Trophoblast cell (in vitro differentiated cells and primary cell): ENCODE data around the gene OR4D11.

ENCODE experiments used
- DNase-seq, 2 donors: peaks; one replicate each; pipeline ENCODE4 v3.0.0-alpha.2; 2016
- H2AFZ ChIP-seq: 2 replicates; pipeline ENCODE4 v1.6.1; 2013; ENCODE audit warnings: low read length, moderate library complexity, mild to moderate bottlenecking; ENCODE audit not compliant: insufficient read depth, poor library complexity
- H2AK5ac ChIP-seq: 2 replicates; pipeline ENCODE4 v1.6.1; 2013; ENCODE audit warnings: mild to moderate bottlenecking, low read length
- H2BK120ac ChIP-seq: 2 replicates; pipeline ENCODE4 v1.6.1; 2013; ENCODE audit warnings: low read length, mild to moderate bottlenecking, moderate library complexity; ENCODE audit not compliant: insufficient read depth, poor library complexity
- H2BK12ac ChIP-seq: 2 replicates; pipeline ENCODE4 v1.6.1; 2013; ENCODE audit warnings: mild to moderate bottlenecking, low read length, moderate library complexity
- H2BK5ac ChIP-seq: 2 replicates; pipeline ENCODE4 v1.6.1; 2013; ENCODE audit warnings: low read length, low read depth, moderate library complexity, mild to moderate bottlenecking; ENCODE audit not compliant: poor library complexity
- H3K14ac ChIP-seq: 2 replicates; pipeline ENCODE4 v1.6.1; 2013; ENCODE audit warnings: mild to moderate bottlenecking, low read length
- H3K18ac ChIP-seq: 2 replicates; pipeline ENCODE4 v1.6.1; 2013; ENCODE audit warnings: mild to moderate bottlenecking, low read length
- H3K23ac ChIP-seq: 2 replicates; pipeline ENCODE4 v1.6.1; 2013; ENCODE audit warnings: low read length
- H3K27ac ChIP-seq: 2 replicates; pipeline ENCODE4 v1.5.1; 2013; ENCODE audit warnings: low read depth, mild to moderate bottlenecking, inconsistent platforms, low read length, moderate library complexity
- H3K27me3 ChIP-seq: 2 replicates; pipeline ENCODE4 v1.6.1; 2013; ENCODE audit warnings: inconsistent platforms, mild to moderate bottlenecking, low read length, moderate library complexity; ENCODE audit not compliant: insufficient read depth
- H3K36me3 ChIP-seq, 2 experiments: 1 replicate in 1 of 2; 2 replicates in 1 of 2; pipeline ENCODE4 v1.6.1; 2013; ENCODE audit warnings: low read length in 2 of 2, mild to moderate bottlenecking in 2 of 2, moderate library complexity in 1 of 2; ENCODE audit not compliant: insufficient read depth in 2 of 2, control insufficient read depth in 1 of 2
- H3K4ac ChIP-seq: 2 replicates; pipeline ENCODE4 v1.6.1; 2013; ENCODE audit warnings: low read depth, mild to moderate bottlenecking, low read length, moderate library complexity
- H3K4me1 ChIP-seq, 2 experiments: 1 replicate in 1 of 2; 2 replicates in 1 of 2; pipeline ENCODE4 v1.6.1; 2013; ENCODE audit warnings: low read length in 2 of 2, mild to moderate bottlenecking in 2 of 2, moderate library complexity in 1 of 2; ENCODE audit not compliant: insufficient read depth in 2 of 2, control insufficient read depth in 1 of 2
- H3K4me2 ChIP-seq: 2 replicates; pipeline ENCODE4 v1.6.1; 2013; ENCODE audit warnings: inconsistent platforms, mild to moderate bottlenecking, low read length, moderate library complexity
- H3K4me3 ChIP-seq: 2 replicates; pipeline ENCODE4 v1.5.1; 2013; ENCODE audit warnings: mild to moderate bottlenecking, low read depth, low read length, inconsistent platforms
- H3K79me1 ChIP-seq: one replicate; pipeline ENCODE4 v1.6.1; 2013; ENCODE audit warnings: low read length
- H3K79me2 ChIP-seq: 2 replicates; pipeline ENCODE4 v1.6.1; 2013; ENCODE audit warnings: low read length, mild to moderate bottlenecking; ENCODE audit not compliant: control insufficient read depth, insufficient read depth, poor library complexity
- H3K9ac ChIP-seq: 2 replicates; pipeline ENCODE4 v1.6.1; 2013; ENCODE audit warnings: mild to moderate bottlenecking, low read length
- H3K9me3 ChIP-seq: 2 replicates; pipeline ENCODE4 v1.6.1; 2013; ENCODE audit warnings: low read depth, mild to moderate bottlenecking, control low read depth, inconsistent platforms, low read length; ENCODE audit not compliant: insufficient read depth
- H4K12ac ChIP-seq: 2 replicates; pipeline ENCODE4 v1.6.1; 2013; ENCODE audit warnings: low read depth, mild to moderate bottlenecking, low read length, moderate library complexity
- H4K8ac ChIP-seq: 2 replicates; pipeline ENCODE4 v1.6.1; 2013; ENCODE audit warnings: low read depth, mild to moderate bottlenecking, low read length, moderate library complexity
- H4K91ac ChIP-seq: one replicate; pipeline ENCODE4 v1.6.1; 2013; ENCODE audit warnings: low read depth, mild to moderate bottlenecking, low read length, moderate library complexity
- WGBS: extraction: QIAGEN DNeasy Blood & Tissue Kit; methylation state at CpG from one replicate; pipeline ENCODE4 v1.1.7; 2013; ENCODE audit warnings: missing lambda C conversion rate; ENCODE audit not compliant: insufficient read length, insufficient coverage; ENCODE audit errors: extremely low coverage; 5-methylcytosine and 5-hydroxymethylcytosine counted together

OR4D11 gene

DNA sequence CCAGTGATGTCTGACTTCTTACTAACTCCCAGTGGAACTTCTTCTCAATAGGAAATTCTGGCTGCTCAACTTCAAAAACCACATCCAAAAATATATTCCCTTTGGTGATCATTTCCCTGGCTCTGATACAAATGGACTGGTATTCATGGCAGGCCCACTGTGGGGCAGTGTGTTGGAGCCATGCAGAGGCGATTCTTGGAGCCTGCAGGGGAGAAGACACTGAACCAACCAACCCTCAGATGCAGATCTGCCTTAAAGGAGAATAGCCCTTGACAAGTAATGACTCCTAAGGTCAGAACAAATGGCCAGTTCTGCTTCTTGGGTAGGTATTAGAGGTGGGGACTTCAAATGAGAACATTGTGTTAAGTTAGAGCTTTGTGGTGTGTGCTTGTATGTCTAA lies 20.2 kb downstream of the OR4D11 start:
- Histone ChIP-seq H3K4me2 (no peak overlapping the region), H3K27ac (no peak overlapping the region), H3K14ac (no peak overlapping the region), H3K9me3 (no peaks in the 10 kb centered on the region), H2BK120ac (no peak overlapping the region), H4K8ac (no peak overlapping the region), H2AK5ac (no peak overlapping the region), H4K91ac (no peak overlapping the region), H2BK12ac (no peak overlapping the region), H3K4me1 (no peaks in the 10 kb centered on the region), H3K4me3 (no peak overlapping the region), H3K9ac (no peak overlapping the region), H2AFZ (no peak overlapping the region), H3K27me3 (no peaks in the 10 kb centered on the region), H3K79me1 (no peaks in the 10 kb centered on the region), H2BK5ac (no peak overlapping the region), H3K4ac (no peak overlapping the region), H3K23ac (no peak overlapping the region), H3K36me3 (no peaks in the 10 kb centered on the region), H3K18ac (no peak overlapping the region), H3K79me2 (no peaks in the 10 kb centered on the region), H4K12ac (no peak overlapping the region)
- WGBS: no CpG with 5 or more reads among the region's 1 CpG
- DNase-seq: no peak

DNA sequence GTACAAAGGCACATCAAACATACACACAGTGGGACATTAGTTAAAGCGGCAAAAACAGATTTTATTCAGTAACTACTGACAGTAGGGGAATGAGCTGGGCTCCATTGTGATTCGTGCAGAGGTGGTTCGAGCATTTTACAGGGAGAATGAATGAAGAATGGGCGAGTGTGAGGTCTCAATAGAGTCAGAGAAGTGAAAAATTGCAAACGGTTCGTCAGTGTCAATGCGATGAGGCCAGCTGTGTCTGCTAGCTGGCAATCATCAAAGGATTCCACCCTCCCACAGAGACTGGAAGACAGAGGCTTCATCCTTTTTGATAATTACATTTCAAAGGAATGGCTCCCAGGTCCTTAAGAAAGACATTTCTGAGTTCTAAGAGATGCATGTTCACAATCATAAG lies 25.3 kb downstream of the OR4D11 start:
- no peak overlapping the region for H3K4me3 ChIP-seq
- H4K91ac ChIP-seq: no peak overlapping the region
- H4K12ac ChIP-seq: no peak overlapping the region
- no CpG with 5 or more reads among the region's 7 CpGs for WGBS
- no peak overlapping the region for H3K27ac ChIP-seq
- peaks cover 2% of the 10 kb centered on the region for H3K9me3 ChIP-seq
- no peaks in the 10 kb centered on the region for H3K36me3 ChIP-seq
- no peak overlapping the region for H2BK120ac ChIP-seq
- H2BK5ac ChIP-seq: no peak overlapping the region
- no peaks in the 10 kb centered on the region for H3K4me1 ChIP-seq
- no peak overlapping the region for H2AFZ ChIP-seq
- no peak for DNase-seq
- H3K4ac ChIP-seq: no peak overlapping the region
- H3K27me3 ChIP-seq: no peaks in the 10 kb centered on the region
- no peak overlapping the region for H3K4me2 ChIP-seq
- no peak overlapping the region for H3K18ac ChIP-seq
- H2AK5ac ChIP-seq: no peak overlapping the region
- H3K23ac ChIP-seq: no peak overlapping the region
- no peak overlapping the region for H4K8ac ChIP-seq
- H3K14ac ChIP-seq: no peak overlapping the region
- no peaks in the 10 kb centered on the region for H3K79me1 ChIP-seq
- no peak overlapping the region for H3K9ac ChIP-seq
- H3K79me2 ChIP-seq: no peaks in the 10 kb centered on the region
- no peak overlapping the region for H2BK12ac ChIP-seq

DNA sequence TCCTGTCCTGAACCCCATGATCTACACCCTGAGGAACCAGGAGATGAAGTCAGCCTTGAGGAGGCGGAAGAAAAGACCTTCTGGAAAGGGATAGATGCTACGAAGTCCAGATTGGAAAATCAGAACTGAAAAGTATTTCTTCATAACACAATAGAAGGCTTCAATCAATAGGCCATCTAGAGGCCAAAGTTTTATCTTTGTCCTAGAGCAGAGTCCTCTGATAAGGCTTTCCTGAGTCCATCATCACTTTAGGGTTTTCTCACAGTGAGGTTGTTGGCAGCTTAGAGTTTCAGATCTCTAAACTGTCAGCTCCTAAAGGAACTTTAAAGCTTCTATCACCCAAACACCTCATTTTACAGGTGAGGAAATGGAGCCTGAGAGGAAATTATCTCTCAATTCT lies 29.2 kb downstream of the OR4D11 start:
- no peaks in the 10 kb centered on the region for H3K27me3 ChIP-seq
- no peak overlapping the region for H4K91ac ChIP-seq
- H3K4me3 ChIP-seq: no peak overlapping the region
- no peaks in the 10 kb centered on the region for H3K36me3 ChIP-seq
- H2AFZ ChIP-seq: no peak overlapping the region
- no peak overlapping the region for H3K9ac ChIP-seq
- no peak overlapping the region for H3K23ac ChIP-seq
- H3K4ac ChIP-seq: no peak overlapping the region
- H3K79me1 ChIP-seq: peaks cover 2% of the 10 kb centered on the region
- no peak overlapping the region for H3K4me2 ChIP-seq
- H2AK5ac ChIP-seq: no peak overlapping the region
- no peak overlapping the region for H2BK5ac ChIP-seq
- H3K9me3 ChIP-seq: peaks cover 2% of the 10 kb centered on the region
- H3K4me1 ChIP-seq: no peaks in the 10 kb centered on the region
- no peaks in the 10 kb centered on the region for H3K79me2 ChIP-seq
- no peak overlapping the region for H3K27ac ChIP-seq
- H4K12ac ChIP-seq: no peak overlapping the region
- no peak overlapping the region for H3K14ac ChIP-seq
- no peak overlapping the region for H3K18ac ChIP-seq
- no peak for DNase-seq
- H4K8ac ChIP-seq: no peak overlapping the region
- no peak overlapping the region for H2BK120ac ChIP-seq
- H2BK12ac ChIP-seq: no peak overlapping the region
- WGBS: no CpG with 5 or more reads among the region's 2 CpGs

DNA sequence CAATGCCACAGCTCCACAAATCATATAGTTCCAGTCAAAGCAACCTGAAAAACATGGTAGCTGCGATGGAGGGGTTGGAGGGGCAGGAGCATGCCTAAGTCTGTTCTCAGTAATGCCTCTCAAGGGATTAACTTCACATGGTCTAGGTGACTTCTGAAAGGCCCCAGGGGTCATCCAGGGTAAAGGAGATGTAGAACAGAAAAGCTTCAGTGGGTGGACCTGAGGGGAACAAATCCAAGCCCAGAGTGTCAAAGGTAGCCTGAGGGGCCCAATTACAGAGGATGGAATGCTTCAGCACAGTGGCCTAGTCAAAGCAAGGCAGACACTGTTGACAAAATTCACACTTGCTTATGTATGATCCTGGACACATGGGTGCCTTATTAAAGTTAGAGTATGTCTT lies 31.3 kb downstream of the OR4D11 start:
- Histone ChIP-seq H3K4ac (no peak overlapping the region), H3K4me1 (no peaks in the 10 kb centered on the region), H3K9me3 (peaks cover 2% of the 10 kb centered on the region), H3K14ac (no peak overlapping the region), H3K9ac (no peak overlapping the region), H3K27me3 (no peaks in the 10 kb centered on the region), H2BK120ac (no peak overlapping the region), H3K18ac (no peak overlapping the region), H3K4me2 (no peak overlapping the region), H3K27ac (no peak overlapping the region), H3K36me3 (no peaks in the 10 kb centered on the region), H4K12ac (no peak overlapping the region), H3K79me2 (no peaks in the 10 kb centered on the region), H2AFZ (no peak overlapping the region), H3K79me1 (peaks cover 2% of the 10 kb centered on the region), H2AK5ac (no peak overlapping the region), H4K91ac (no peak overlapping the region), H3K4me3 (no peak overlapping the region), H2BK12ac (no peak overlapping the region), H3K23ac (no peak overlapping the region), H4K8ac (no peak overlapping the region), H2BK5ac (no peak overlapping the region)
- peak in 1 of 2 donors; percentile 14 for DNase-seq
- WGBS: no CpG with 5 or more reads among the region's 1 CpG
